Caco-2 (cell line): ENCODE measurements around the gene GNB5. TPM values are rescaled to one million over a fixed set of nuclear protein-coding genes. Genes with fewer than 3 reads are reported as not detected.

Experiments
- BruUV-seq: library from RNA; stranded (reverse); fragments of 400-500 nt; replicated peaks from 2 replicates; lab custom pipeline; 2021; lab: Mats Ljungman, UMichigan
- CTCF ChIA-PET: fragments of 300-600 bp; sonication (Branson Sonifier 250); formaldehyde crosslinking; loops from one replicate; lab custom pipeline; 2022; ENCODE audit warnings: antibody characterized with exemption; lab: Charles Lee
- POLR2A ChIA-PET: fragments of 300-600 bp; sonication (Branson Sonifier 250); formaldehyde crosslinking; loops from one replicate; lab custom pipeline; 2022; ENCODE audit warnings: antibody characterized with exemption; lab: Charles Lee
- DNase-seq, 2 experiments: peaks; one replicate each; pipeline versions ENCODE4 v3.0.0 to v3.0.0-alpha.2; 2020 to 2022
- H3K27me3 ChIP-seq: replicated peaks from 2 replicates; pipeline ENCODE4 v1.6.0; 2011; ENCODE audit warnings: low read length; ENCODE audit not compliant: control insufficient read depth, insufficient read depth
- H3K36me3 ChIP-seq: 2 replicates; pipeline ENCODE4 v1.5.1; 2011; ENCODE audit warnings: low read length; ENCODE audit not compliant: control insufficient read depth, insufficient read depth
- H3K4me1 ChIP-seq: fragments of 250-450 bp; sonication (Bioruptor Pico); 2 replicates; pipeline ENCODE4 v1.5.1; 2020; ENCODE audit warnings: mild to moderate bottlenecking
- H3K4me3 ChIP-seq: 2 replicates; pipeline ENCODE4 v1.5.1; 2011; ENCODE audit warnings: low read depth, mild to moderate bottlenecking, control low read depth, low read length
- H3K9me3 ChIP-seq: fragments of 250-450 bp; sonication (Bioruptor Pico); 2 replicates; pipeline ENCODE4 v1.5.1; 2020; ENCODE audit warnings: mild to moderate bottlenecking, moderate library complexity
- H3K27ac Mint-ChIP-seq: one replicate; pipeline ENCODE4 v1.8.0; 2022; ENCODE audit warnings: mixed read lengths; ENCODE audit not compliant: unreplicated experiment
- H3K27me3 Mint-ChIP-seq: one replicate; pipeline ENCODE4 v1.8.0; 2022; ENCODE audit warnings: mixed read lengths; ENCODE audit not compliant: insufficient read depth, unreplicated experiment
- H3K36me3 Mint-ChIP-seq: one replicate; pipeline ENCODE4 v1.8.0; 2022; ENCODE audit warnings: mild to moderate bottlenecking, mixed read lengths; ENCODE audit not compliant: insufficient read depth, unreplicated experiment
- H3K4me1 Mint-ChIP-seq: one replicate; pipeline ENCODE4 v1.8.0; 2022; ENCODE audit warnings: low read depth, mixed read lengths; ENCODE audit not compliant: unreplicated experiment
- H3K4me3 Mint-ChIP-seq: one replicate; pipeline ENCODE4 v1.8.0; 2022; ENCODE audit warnings: mild to moderate bottlenecking, moderate library complexity, mixed read lengths; ENCODE audit not compliant: unreplicated experiment
- H3K9me3 Mint-ChIP-seq: one replicate; pipeline ENCODE4 v1.8.0; 2022; ENCODE audit warnings: mixed read lengths; ENCODE audit not compliant: unreplicated experiment
- intact Hi-C: fragments of 100-400 bp; cut with micrococcal nuclease; formaldehyde crosslinking; loops from one replicate; pipeline ENCODE4 v1.10.0; 2022; ENCODE audit not compliant: unreplicated experiment
- total RNA-seq: library from RNA; stranded (reverse); gene quantifications from 2 replicates; pipeline ENCODE4 v1.2.3, GENCODE V29; 2022
- TF ChIP-seq, protein P1 (sequence below), 2 experiments: fragments of 200-600 bp in 1 of 2; IDR thresholded peaks; 1 replicate in 1 of 2; 2 replicates in 1 of 2; pipeline versions ENCODE4 v1.5.1 to v1.8.0; 2011 to 2022; ENCODE audit warnings: antibody characterized with exemption in 1 of 2, control low read depth in 1 of 2, inconsistent platforms in 1 of 2, low read depth in 1 of 2, low read length in 1 of 2, mild to moderate bottlenecking in 1 of 2, moderate library complexity in 1 of 2; ENCODE audit not compliant: insufficient read depth in 1 of 2, severe bottlenecking in 1 of 2, unreplicated experiment in 1 of 2

The GNB5 gene
- total RNA-seq, 1 experiment from 2014 or later: 23.2 TPM

- Mint-ChIP-seq H3K4me3 (no peak overlapping the region), H3K36me3 (peaks cover 10% of the 10 kb centered on the region), H3K9me3 (no peaks in the 10 kb centered on the region), H3K27ac (peak overlapping the region; percentile 75), H3K4me1 (peaks cover 13% of the 10 kb centered on the region), H3K27me3 (no peaks in the 10 kb centered on the region)
- H3K4me3 ChIP-seq: no peak overlapping the region
- no peaks in the 10 kb centered on the region for H3K27me3 ChIP-seq
- DNase-seq: peak in 1 of 2 experiments; percentile 32
- intact Hi-C loops: no loop called here
- CTCF ChIA-PET: interaction anchor here (2.6 kb wide), 1 partner anchor 43 kb away, joined by 9 read pairs; no protein-coding TSS in a partner anchor
- 0 out of 2 replicates have a peak, but pooled peaks cover 5% of the 10 kb centered on the region for H3K4me1 ChIP-seq
- TF ChIP-seq, protein P1, sequence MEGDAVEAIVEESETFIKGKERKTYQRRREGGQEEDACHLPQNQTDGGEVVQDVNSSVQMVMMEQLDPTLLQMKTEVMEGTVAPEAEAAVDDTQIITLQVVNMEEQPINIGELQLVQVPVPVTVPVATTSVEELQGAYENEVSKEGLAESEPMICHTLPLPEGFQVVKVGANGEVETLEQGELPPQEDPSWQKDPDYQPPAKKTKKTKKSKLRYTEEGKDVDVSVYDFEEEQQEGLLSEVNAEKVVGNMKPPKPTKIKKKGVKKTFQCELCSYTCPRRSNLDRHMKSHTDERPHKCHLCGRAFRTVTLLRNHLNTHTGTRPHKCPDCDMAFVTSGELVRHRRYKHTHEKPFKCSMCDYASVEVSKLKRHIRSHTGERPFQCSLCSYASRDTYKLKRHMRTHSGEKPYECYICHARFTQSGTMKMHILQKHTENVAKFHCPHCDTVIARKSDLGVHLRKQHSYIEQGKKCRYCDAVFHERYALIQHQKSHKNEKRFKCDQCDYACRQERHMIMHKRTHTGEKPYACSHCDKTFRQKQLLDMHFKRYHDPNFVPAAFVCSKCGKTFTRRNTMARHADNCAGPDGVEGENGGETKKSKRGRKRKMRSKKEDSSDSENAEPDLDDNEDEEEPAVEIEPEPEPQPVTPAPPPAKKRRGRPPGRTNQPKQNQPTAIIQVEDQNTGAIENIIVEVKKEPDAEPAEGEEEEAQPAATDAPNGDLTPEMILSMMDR (IDR thresholded peaks at IDR 0.05; ENCODE audit: insufficient read depth in 1 of 2, low read depth in 1 of 2, low read length in 1 of 2, severe bottlenecking in 1 of 2, unreplicated experiment in 1 of 2): no peak
- BruUV-seq: no TSS peak
- no peaks in the 10 kb centered on the region for H3K9me3 ChIP-seq
- H3K36me3 ChIP-seq: no peaks in the 10 kb centered on the region
- POLR2A ChIA-PET: no interaction called here
Measured at GRCh38 chr15:52164631-52165265, 26.4 kb downstream of the GNB5 start.

DNA sequence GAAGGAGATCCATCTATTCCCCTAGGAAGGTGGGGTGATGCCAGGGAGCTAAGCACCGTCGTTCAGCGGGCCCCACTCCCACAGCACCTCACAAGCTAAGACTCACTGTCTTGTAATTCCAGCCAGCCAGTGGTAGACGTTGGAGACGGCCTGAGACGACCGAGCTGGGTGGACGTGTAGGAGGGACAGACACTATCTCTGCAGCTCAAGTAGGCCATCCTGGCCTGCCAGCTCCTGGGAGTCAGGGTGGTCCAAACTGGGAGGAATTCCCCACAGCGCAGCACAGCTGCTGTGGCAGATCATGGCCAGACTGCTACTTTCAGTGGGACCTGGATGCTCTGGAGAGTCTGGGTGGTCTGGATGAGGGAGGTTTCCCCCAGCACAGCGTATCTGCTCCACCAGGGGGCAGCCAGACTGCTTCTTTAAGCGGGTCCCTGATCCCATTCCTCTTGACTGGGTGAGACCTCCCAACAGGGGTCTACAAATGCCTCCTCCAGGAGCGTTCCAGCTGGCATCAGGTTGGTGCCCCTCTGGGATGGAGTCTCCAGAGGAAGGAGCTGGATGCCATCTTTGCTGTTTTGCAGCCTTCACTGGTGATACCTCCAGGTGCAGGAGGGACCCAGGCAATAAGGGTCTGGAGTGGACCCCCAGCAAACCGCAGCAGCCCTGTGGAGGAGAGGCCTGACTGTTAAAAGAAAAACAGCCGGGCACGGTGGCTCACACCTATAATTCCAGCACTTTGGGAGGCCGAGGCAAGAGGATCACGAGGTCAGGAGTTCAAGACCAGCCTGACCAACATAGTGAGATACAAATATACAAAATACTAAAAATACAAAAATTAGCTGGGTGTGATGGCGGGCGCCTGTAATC is 27.6 kb downstream of the GNB5 start:
- H3K4me1 Mint-ChIP-seq: peaks cover 13% of the 10 kb centered on the region
- Histone ChIP-seq H3K4me3 (no peak overlapping the region), H3K27me3 (no peaks in the 10 kb centered on the region), H3K9me3 (no peaks in the 10 kb centered on the region), H3K36me3 (no peaks in the 10 kb centered on the region), H3K4me1 (0 out of 2 replicates have a peak, but pooled peaks cover 5% of the 10 kb centered on the region)
- ChIA-PET POLR2A (no interaction called here), CTCF (interaction anchor here (1.0 to 2.6 kb wide), 2 partner anchors 45 kb away, joined by 6 to 9 read pairs; no protein-coding TSS in a partner anchor)
- H3K27ac Mint-ChIP-seq: no peak overlapping the region
- intact Hi-C loops: no loop called here
- peak in 1 of 2 experiments; percentile 25 for DNase-seq
- BruUV-seq: no TSS peak
- TF ChIP-seq, protein P1 (IDR thresholded peaks at IDR 0.05; ENCODE audit: insufficient read depth in 1 of 2, low read depth in 1 of 2, low read length in 1 of 2, severe bottlenecking in 1 of 2, unreplicated experiment in 1 of 2): peak in 1 of 2 experiments; percentile 24
- H3K36me3 Mint-ChIP-seq: peaks cover 11% of the 10 kb centered on the region
- H3K4me3 Mint-ChIP-seq: no peak overlapping the region
- H3K9me3 Mint-ChIP-seq: no peaks in the 10 kb centered on the region
- H3K27me3 Mint-ChIP-seq: no peaks in the 10 kb centered on the region

DNA sequence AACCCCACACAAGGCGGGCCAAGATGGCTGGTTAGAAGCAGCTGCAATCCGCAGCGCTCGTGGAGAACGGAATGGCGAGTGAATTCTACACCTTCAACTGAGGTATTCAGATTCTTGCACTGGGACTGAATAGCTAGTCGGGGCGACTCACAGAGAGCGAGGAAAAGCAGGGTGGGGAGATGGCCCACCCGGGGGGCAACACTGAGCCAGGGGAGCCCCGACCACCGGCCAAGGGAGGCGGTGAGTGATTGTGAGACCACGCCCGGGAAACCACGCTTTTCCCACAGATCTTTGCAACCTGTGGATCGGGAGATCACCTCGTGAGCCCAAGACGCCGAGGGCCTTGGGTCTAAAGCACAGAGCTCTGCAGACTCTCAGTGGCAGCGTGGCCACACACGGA is 28.3 kb downstream of the GNB5 start:
- Histone ChIP-seq H3K9me3 (no peaks in the 10 kb centered on the region), H3K36me3 (no peaks in the 10 kb centered on the region), H3K27me3 (no peaks in the 10 kb centered on the region), H3K4me3 (no peak overlapping the region), H3K4me1 (0 out of 2 replicates have a peak, but pooled peaks cover 5% of the 10 kb centered on the region)
- no peak overlapping the region for H3K27ac Mint-ChIP-seq
- ChIA-PET POLR2A (no interaction called here), CTCF (interaction anchor here (1.0 kb wide), 1 partner anchor 45 kb away, joined by 6 read pairs; no protein-coding TSS in a partner anchor)
- TF ChIP-seq, protein P1 (IDR thresholded peaks at IDR 0.05; ENCODE audit: insufficient read depth in 1 of 2, low read depth in 1 of 2, low read length in 1 of 2, severe bottlenecking in 1 of 2, unreplicated experiment in 1 of 2): no peak
- no peaks in the 10 kb centered on the region for H3K9me3 Mint-ChIP-seq
- intact Hi-C loops: no loop called here
- no peaks in the 10 kb centered on the region for H3K27me3 Mint-ChIP-seq
- peaks cover 13% of the 10 kb centered on the region for H3K4me1 Mint-ChIP-seq
- no TSS peak for BruUV-seq
- DNase-seq: no peak
- peaks cover 14% of the 10 kb centered on the region for H3K36me3 Mint-ChIP-seq
- H3K4me3 Mint-ChIP-seq: no peak overlapping the region
